ENCODE measurements around the gene SLC2A6.
"Not testable (repeated sequence)": the region's sequence is repeated elsewhere in the genome, so short reads cannot be mapped to it uniquely, and the experiment has no call there.

The SLC2A6 gene

DNA sequence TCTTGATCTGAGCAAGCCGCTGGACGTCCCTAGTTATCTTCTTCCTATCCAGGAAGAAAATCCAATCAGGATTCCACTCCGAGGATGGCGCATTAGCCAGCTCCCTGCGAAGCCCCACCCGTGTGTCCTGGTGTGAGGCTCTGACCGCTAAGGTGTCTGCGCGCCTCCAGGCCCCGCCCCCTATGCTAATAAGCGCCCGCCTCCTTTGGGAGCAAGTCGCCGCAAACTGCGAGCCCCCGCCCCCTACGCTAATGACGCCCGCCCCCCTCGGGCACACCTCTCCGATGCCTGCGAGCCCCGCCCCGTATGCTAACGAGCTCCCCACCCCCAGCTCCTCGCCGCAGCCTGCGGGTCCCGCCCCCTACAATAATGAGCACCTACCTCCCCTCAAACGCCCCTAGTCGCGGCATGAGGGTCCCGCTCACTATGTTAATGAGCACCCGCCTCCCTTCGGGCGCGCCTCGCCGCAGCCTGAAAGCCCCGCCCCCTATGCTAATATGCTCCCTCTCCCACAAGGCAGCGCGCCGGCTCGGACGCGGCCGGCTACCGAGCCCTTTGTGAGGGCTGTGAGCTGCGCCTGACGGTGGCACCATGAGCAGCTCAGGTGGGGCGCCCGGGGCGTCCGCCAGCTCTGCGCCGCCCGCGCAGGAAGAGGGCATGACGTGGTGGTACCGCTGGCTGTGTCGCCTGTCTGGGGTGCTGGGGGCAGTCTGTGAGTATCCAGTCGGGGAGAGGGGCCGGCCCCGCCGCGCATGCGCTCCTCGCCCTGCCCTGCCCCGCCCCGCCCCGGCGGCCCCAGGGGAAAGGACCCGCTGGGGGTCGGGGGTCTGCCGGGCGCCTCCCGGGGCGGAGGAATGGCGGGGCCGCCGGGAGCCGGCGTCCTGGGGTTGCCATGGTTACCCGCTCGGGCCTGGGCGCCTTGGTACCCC, 19.2 kb downstream of the SLC2A6 start, which contains the start of gene CACFD1:
TSS of gene CACFD1 (plus strand) at position 503 of the 929 bp plus-strand sequence. CDS start at position 592, 89 bp downstream.
- DNase-seq = peak; percentile 99

GRCh38 chr9:133458643-133459312, 20.1 kb downstream of the SLC2A6 start:
- no peak for DNase-seq

- no peak for DNase-seq
Measured at GRCh38 chr9:133457748-133458147, 21.2 kb downstream of the SLC2A6 start.

DNA sequence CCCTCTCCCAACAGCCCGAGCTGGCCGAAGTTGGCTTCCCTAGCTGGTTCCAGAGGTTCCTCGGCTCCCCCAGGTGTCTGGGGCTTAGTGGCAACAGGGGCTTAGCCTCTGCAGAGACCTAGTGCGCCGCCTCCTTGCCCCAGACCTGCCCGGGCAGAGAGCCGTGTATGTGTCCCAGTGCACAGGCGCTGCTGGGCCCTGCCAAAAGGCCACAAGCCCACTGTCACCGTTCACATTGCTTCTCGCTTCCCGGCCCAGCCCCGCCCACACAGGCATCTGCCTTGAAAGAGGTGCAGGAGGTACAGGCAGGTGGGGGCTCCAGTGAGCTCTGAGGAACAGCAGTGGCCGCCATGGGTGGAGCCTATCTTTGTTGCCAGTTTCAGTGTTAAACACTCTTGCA, 21.7 kb downstream of the SLC2A6 start:
- no peak for DNase-seq

DNA sequence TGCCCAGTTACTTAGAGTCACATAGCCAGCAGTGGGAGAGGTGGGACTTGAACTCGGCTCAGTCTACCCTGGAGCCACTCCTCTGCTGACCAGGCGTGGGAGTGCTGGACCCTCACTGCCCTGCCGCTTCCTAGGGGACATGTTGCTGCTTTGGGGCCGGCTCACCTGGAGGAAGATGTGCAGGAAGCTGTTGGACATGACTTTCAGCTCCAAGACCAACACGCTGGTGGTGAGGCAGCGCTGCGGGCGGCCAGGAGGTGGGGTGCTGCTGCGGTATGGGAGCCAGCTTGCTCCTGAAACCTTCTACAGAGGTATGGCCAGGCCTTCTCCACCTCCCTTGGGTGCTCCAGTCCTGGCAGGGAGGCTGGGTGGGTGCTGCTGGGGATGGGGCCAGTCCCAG, 22.5 kb downstream of the SLC2A6 start:
- peak; percentile 73 for DNase-seq

GRCh38 chr9:133455936-133456335, 23.0 kb downstream of the SLC2A6 start:
- no peak for DNase-seq

GRCh38 chr9:133454943-133455673, 23.8 kb downstream of the SLC2A6 start:
- no peak for DNase-seq

GRCh38 chr9:133454325-133454724, 24.6 kb downstream of the SLC2A6 start:
- no peak for DNase-seq

DNA sequence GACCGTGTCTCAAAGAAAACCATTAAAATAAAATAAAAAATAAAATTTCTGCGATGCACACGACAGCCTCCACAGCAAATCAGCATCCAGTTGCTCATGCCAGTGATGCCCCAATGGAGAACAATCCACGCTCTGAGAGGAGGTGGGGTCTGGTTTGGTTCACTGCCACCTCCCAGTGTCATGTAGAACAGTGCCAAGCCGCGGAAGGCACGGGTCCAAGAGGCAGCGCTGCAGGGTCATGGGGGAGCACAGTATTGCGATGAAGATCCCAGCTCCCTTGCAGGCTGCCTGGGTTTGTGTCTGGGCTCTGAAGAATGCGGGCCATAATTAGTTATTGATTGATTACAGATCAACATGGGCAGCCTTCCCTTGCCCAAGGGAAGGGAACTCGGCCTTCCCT, 25.2 kb downstream of the SLC2A6 start:
- no peak for DNase-seq

DNA sequence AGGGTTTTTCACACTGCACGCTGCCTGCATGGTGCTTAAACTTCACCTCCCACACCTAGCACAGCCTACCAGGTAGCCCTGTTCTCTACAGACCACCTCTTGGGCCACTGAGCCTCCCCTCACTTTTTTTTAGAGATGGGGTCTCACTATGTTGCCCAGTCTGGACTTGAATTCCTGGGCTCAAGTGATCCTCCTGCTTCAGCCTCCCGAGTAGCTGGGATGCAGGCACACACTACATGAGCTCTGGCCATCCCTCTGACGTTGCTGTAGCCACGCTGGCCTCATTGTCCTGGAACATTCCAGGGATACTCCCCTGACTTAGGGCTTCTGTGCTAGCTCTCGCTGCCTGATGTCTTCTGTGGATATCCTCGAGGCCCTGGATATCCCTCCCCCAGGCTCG, 26.3 kb downstream of the SLC2A6 start:
- DNase-seq = no peak

GRCh38 chr9:133451865-133452264, 27.0 kb downstream of the SLC2A6 start:
- not testable (repeated sequence) for DNase-seq

DNA sequence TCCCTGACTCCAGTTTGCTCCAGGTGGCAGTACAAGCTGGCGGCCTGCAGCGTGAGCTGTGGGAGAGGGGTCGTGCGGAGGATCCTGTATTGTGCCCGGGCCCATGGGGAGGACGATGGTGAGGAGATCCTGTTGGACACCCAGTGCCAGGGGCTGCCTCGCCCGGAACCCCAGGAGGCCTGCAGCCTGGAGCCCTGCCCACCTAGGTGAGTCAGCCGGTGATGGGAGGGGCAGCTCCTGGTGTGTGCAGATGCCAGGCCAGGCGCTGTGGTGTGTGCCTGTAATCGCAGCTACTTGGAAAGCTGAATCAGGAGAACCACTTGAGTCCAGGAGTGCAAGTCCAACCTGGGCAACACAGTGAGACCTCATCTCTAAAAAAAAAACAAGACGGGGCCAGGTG, 29.1 kb downstream of the SLC2A6 start:
- DNase-seq = no peak

DNA sequence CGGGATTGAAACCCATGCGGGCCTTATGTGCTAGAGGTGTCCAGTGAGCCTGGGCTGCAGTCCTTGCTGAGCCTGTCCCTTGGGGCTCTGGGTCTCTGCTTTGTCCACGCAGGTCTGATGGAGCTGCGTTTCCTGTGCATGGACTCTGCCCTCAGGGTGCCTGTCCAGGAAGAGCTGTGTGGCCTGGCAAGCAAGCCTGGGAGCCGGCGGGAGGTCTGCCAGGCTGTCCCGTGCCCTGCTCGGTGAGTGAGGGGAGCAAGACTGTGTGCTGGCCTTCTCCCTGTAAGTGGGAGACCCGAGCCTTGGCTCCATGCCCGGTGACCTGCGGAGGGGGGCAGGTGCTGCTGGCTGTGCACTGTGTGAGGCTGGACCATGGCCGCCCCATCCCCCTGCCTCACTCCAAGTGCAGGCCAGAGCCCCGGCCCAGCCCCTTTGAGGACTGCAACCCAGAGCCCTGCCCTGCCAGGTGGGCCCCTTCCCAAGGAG, 30.4 kb downstream of the SLC2A6 start:
- no peak for DNase-seq

DNA sequence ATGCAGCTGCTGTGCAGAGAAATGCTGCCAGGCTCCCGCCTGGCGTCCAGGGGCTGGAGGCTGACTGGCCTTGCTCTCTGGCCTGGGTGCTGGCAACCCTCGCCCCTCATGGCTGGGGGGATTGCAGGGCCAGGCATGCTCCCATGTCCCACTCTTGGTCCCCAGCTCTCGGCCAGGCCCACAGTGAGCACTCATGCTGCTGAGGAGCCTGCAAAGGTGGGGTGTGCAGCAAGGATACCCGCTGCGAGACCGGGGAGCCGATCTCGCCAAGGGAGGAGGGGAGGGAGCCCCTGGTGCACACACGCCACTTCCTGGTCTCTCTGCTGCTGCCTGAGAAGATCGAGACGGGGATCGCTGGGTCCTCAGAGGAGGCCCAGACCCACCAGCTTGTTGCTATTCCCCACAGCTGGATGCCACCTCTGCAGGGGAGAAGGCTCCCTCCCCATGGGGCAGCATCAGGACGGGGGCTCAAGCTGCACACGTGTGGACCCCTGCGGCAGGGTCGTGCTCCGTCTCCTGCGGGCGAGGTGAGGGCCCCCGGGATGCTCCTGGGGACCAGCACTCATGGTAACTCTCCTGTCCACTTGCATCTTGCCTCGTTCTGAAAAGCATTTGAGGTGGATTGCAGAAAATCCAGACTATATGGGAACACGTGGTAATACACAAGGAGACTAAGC, 33.5 kb downstream of the SLC2A6 start:
- no peak for DNase-seq

GRCh38 chr9:133443982-133444381, 34.9 kb downstream of the SLC2A6 start:
- DNase-seq = no peak

DNA sequence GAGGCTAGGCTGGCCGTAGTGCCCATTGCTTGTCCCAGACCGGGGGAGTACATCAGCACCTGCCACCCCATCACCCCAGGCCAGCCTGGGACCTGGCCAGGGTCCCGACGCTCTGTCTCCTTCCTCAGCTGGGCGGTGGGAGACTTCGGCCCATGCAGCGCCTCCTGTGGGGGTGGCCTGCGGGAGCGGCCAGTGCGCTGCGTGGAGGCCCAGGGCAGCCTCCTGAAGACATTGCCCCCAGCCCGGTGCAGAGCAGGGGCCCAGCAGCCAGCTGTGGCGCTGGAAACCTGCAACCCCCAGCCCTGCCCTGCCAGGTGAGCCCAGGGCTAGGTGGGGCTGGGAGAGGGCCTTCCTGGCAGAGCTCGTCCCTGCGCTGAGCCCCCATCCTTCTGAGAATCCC, 35.7 kb downstream of the SLC2A6 start:
- no peak for DNase-seq

GRCh38 chr9:133441571-133441970, 37.3 kb downstream of the SLC2A6 start:
- no peak for DNase-seq

DNA sequence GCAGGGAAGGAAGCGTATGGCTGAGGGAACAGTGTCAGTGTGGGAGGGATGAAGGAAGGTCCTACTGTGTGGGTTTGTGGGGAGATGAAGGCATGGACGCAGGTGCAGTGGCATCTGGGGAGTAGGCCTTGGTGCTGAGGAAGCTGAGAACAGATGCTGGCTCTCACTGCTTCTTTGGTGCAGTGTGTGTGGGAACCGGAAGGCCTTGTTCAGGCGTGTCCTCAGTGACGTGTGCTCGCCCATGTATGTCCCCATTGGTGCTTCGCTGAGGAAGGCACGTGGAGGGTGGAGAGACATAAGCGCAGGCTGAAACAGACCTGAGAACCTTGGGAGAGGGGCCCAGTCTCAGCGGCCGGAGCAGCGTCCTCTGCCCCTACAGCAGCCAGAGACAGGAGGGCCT, 38.0 kb downstream of the SLC2A6 start:
- DNase-seq = no peak

- no peak for DNase-seq
Measured at GRCh38 chr9:133439337-133439736, 39.6 kb downstream of the SLC2A6 start.

GRCh38 chr9:133437753-133438531, 41.0 kb downstream of the SLC2A6 start:
- DNase-seq = peak; percentile 73

- DNase-seq = no peak
Measured at GRCh38 chr9:133436681-133437080, 42.2 kb downstream of the SLC2A6 start.

DNA sequence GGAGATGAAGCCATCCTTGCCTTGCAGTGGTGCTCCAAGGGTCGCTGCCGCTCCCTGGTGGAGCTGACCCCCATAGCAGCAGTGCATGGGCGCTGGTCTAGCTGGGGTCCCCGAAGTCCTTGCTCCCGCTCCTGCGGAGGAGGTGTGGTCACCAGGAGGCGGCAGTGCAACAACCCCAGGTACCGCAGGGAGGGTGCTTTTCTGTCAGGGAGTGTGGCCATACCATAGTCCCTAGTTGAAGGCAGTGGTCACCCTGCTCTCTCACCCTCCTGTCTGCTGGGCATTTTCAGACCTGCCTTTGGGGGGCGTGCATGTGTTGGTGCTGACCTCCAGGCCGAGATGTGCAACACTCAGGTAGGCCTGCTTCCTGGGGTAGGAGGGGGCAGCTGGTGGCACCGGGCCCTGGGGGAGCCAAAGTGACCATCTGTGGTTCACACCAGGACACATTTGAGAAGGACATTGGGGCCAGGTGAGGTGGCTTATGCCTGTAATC, 45.5 kb downstream of the SLC2A6 start:
- DNase-seq = no peak

All from islet precursor cell (in vitro differentiated cells).